ENCODE measurements around the gene AGXT2. TPM values are rescaled to one million over a fixed set of nuclear protein-coding genes. Genes with fewer than 3 reads are reported as not detected.

Gene AGXT2
- total RNA-seq, 1 experiment from 2014 or later = not detected

DNA sequence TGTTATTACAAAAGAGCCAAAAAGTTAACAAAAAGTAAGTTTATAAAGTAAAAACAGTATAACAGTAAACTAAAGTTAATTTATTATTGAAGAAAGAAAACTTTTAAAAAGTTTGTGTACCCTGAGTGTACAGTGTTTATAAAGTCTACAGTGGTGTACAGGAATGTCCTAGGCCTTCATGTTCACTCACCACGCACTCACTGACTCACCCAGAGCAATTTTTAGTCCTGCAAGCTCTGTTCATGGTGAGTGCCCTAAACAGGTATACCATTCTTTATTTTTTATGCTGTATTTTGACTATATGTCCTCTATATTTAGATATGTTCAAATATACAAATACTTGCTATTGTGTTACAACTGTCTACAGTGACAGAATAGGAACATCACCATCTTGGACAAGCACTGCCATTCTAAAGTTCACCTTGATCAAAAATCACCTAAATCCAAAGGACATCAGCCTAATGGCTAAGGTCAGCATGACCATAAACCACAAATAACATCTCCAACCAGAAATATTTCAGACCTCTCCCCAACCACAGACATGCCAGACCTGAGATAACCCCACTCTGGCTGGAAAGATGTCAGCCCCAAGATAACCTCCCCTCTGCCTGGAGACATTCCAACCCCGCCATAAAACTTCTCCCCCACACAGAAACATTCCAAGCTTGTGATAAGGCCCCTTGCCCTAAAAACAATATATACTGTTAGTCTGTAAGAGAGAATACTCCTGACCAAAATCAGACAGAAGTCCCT lies 56.1 kb downstream of the AGXT2 start:
- ChIA-PET CTCF (no interaction called here), POLR2A (no interaction called here)
- peaks cover 13% of the 10 kb centered on the region for H3K36me3 Mint-ChIP-seq
- H3K27me3 Mint-ChIP-seq (ENCODE audit: low read depth) = peaks cover 2% of the 10 kb centered on the region; the same call in 1 of the 2 replicates
- peaks cover 28% of the 10 kb centered on the region for H3K9me3 Mint-ChIP-seq
- TF ChIP-seq, protein P1, sequence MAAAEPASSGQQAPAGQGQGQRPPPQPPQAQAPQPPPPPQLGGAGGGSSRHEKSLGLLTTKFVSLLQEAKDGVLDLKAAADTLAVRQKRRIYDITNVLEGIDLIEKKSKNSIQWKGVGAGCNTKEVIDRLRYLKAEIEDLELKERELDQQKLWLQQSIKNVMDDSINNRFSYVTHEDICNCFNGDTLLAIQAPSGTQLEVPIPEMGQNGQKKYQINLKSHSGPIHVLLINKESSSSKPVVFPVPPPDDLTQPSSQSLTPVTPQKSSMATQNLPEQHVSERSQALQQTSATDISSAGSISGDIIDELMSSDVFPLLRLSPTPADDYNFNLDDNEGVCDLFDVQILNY (CRISPR knock-in tag; IDR thresholded peaks at IDR 0.05) = no peak
- TF ChIP-seq, protein P2, sequence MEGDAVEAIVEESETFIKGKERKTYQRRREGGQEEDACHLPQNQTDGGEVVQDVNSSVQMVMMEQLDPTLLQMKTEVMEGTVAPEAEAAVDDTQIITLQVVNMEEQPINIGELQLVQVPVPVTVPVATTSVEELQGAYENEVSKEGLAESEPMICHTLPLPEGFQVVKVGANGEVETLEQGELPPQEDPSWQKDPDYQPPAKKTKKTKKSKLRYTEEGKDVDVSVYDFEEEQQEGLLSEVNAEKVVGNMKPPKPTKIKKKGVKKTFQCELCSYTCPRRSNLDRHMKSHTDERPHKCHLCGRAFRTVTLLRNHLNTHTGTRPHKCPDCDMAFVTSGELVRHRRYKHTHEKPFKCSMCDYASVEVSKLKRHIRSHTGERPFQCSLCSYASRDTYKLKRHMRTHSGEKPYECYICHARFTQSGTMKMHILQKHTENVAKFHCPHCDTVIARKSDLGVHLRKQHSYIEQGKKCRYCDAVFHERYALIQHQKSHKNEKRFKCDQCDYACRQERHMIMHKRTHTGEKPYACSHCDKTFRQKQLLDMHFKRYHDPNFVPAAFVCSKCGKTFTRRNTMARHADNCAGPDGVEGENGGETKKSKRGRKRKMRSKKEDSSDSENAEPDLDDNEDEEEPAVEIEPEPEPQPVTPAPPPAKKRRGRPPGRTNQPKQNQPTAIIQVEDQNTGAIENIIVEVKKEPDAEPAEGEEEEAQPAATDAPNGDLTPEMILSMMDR (IDR thresholded peaks at IDR 0.05) = no peak
- no peak for TF ChIP-seq SMAD4 (CRISPR knock-in tag; IDR thresholded peaks at IDR 0.05)
- no peak for TF ChIP-seq NR2C2 (CRISPR knock-in tag; IDR thresholded peaks at IDR 0.05)
- TF ChIP-seq NR1H2 (CRISPR knock-in tag; IDR thresholded peaks at IDR 0.05) = no peak
- TF ChIP-seq NR3C1 (CRISPR knock-in tag; conservative IDR thresholded peaks at IDR 0.05; ENCODE audit: low read depth) = no peak
- TF ChIP-seq, protein P3, sequence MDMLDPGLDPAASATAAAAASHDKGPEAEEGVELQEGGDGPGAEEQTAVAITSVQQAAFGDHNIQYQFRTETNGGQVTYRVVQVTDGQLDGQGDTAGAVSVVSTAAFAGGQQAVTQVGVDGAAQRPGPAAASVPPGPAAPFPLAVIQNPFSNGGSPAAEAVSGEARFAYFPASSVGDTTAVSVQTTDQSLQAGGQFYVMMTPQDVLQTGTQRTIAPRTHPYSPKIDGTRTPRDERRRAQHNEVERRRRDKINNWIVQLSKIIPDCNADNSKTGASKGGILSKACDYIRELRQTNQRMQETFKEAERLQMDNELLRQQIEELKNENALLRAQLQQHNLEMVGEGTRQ (CRISPR knock-in tag; IDR thresholded peaks at IDR 0.05) = no peak
- TF ChIP-seq, protein P4, sequence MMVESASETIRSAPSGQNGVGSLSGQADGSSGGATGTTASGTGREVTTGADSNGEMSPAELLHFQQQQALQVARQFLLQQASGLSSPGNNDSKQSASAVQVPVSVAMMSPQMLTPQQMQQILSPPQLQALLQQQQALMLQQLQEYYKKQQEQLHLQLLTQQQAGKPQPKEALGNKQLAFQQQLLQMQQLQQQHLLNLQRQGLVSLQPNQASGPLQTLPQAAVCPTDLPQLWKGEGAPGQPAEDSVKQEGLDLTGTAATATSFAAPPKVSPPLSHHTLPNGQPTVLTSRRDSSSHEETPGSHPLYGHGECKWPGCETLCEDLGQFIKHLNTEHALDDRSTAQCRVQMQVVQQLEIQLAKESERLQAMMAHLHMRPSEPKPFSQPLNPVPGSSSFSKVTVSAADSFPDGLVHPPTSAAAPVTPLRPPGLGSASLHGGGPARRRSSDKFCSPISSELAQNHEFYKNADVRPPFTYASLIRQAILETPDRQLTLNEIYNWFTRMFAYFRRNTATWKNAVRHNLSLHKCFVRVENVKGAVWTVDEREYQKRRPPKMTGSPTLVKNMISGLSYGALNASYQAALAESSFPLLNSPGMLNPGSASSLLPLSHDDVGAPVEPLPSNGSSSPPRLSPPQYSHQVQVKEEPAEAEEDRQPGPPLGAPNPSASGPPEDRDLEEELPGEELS (CRISPR knock-in tag; IDR thresholded peaks at IDR 0.05) = no peak
- TF ChIP-seq, protein P5, sequence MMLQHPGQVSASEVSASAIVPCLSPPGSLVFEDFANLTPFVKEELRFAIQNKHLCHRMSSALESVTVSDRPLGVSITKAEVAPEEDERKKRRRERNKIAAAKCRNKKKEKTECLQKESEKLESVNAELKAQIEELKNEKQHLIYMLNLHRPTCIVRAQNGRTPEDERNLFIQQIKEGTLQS (CRISPR knock-in tag; conservative IDR thresholded peaks at IDR 0.05) = no peak
- no peak for TF ChIP-seq TCF7 (CRISPR knock-in tag; IDR thresholded peaks at IDR 0.05; ENCODE audit: low read depth)
- TF ChIP-seq, protein P6, sequence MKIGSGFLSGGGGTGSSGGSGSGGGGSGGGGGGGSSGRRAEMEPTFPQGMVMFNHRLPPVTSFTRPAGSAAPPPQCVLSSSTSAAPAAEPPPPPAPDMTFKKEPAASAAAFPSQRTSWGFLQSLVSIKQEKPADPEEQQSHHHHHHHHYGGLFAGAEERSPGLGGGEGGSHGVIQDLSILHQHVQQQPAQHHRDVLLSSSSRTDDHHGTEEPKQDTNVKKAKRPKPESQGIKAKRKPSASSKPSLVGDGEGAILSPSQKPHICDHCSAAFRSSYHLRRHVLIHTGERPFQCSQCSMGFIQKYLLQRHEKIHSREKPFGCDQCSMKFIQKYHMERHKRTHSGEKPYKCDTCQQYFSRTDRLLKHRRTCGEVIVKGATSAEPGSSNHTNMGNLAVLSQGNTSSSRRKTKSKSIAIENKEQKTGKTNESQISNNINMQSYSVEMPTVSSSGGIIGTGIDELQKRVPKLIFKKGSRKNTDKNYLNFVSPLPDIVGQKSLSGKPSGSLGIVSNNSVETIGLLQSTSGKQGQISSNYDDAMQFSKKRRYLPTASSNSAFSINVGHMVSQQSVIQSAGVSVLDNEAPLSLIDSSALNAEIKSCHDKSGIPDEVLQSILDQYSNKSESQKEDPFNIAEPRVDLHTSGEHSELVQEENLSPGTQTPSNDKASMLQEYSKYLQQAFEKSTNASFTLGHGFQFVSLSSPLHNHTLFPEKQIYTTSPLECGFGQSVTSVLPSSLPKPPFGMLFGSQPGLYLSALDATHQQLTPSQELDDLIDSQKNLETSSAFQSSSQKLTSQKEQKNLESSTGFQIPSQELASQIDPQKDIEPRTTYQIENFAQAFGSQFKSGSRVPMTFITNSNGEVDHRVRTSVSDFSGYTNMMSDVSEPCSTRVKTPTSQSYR (CRISPR knock-in tag; IDR thresholded peaks at IDR 0.05) = no peak
- H3K4me1 Mint-ChIP-seq = peaks cover 8% of the 10 kb centered on the region
- ATAC-seq = no peak
- no peak overlapping the region for H3K4me3 Mint-ChIP-seq
- H3K27ac Mint-ChIP-seq = no peak overlapping the region
- DNase-seq (ENCODE audit: low spot score) = no peak

DNA sequence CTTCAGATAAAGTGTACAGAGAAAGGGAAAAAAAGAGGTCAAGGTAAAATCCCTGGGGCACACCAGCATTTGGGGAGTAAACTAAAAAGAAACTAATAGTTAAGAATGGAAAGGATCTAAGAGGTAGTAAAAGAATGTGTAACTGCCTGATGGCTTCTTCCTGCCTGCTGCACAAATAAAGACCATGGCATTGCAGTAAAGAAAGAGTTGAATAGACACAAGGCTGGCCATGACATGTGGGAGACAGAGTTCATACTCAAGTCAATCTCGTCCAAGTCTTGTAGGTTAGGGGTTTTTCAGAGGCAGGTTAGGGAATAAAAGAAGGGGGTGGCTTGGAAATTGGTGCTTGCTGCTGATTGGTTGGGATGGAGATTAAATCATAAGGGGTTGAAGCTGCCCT lies 60.8 kb downstream of the AGXT2 start:
- ChIA-PET POLR2A (no interaction called here), CTCF (no interaction called here)
- Mint-ChIP-seq H3K9me3 (peaks cover 55% of the 10 kb centered on the region), H3K4me3 (no peak overlapping the region), H3K4me1 (peaks cover 8% of the 10 kb centered on the region), H3K27me3 (ENCODE audit: low read depth) (peaks cover 2% of the 10 kb centered on the region; the same call in 1 of the 2 replicates), H3K36me3 (peaks cover 39% of the 10 kb centered on the region), H3K27ac (no peak overlapping the region; the same call in 1 of the 2 replicates)
- ATAC-seq (no peak), DNase-seq (ENCODE audit: low spot score) (no peak)
- TF ChIP-seq, protein P3 (CRISPR knock-in tag; IDR thresholded peaks at IDR 0.05) = no peak
- TF ChIP-seq SMAD4 (CRISPR knock-in tag; IDR thresholded peaks at IDR 0.05) (no peak), RELA (CRISPR knock-in tag; IDR thresholded peaks at IDR 0.05; ENCODE audit: borderline replicate concordance) (no peak), TEAD1 (CRISPR knock-in tag; IDR thresholded peaks at IDR 0.05) (no peak), ZNF396 (CRISPR knock-in tag; IDR thresholded peaks at IDR 0.05; ENCODE audit: borderline replicate concordance) (no peak), TEAD4 (CRISPR knock-in tag; IDR thresholded peaks at IDR 0.05) (no peak), ZNF416 (CRISPR knock-in tag; IDR thresholded peaks at IDR 0.05) (no peak), ZNF423 (CRISPR knock-in tag; IDR thresholded peaks at IDR 0.05) (no peak)
- TF ChIP-seq, protein P7, sequence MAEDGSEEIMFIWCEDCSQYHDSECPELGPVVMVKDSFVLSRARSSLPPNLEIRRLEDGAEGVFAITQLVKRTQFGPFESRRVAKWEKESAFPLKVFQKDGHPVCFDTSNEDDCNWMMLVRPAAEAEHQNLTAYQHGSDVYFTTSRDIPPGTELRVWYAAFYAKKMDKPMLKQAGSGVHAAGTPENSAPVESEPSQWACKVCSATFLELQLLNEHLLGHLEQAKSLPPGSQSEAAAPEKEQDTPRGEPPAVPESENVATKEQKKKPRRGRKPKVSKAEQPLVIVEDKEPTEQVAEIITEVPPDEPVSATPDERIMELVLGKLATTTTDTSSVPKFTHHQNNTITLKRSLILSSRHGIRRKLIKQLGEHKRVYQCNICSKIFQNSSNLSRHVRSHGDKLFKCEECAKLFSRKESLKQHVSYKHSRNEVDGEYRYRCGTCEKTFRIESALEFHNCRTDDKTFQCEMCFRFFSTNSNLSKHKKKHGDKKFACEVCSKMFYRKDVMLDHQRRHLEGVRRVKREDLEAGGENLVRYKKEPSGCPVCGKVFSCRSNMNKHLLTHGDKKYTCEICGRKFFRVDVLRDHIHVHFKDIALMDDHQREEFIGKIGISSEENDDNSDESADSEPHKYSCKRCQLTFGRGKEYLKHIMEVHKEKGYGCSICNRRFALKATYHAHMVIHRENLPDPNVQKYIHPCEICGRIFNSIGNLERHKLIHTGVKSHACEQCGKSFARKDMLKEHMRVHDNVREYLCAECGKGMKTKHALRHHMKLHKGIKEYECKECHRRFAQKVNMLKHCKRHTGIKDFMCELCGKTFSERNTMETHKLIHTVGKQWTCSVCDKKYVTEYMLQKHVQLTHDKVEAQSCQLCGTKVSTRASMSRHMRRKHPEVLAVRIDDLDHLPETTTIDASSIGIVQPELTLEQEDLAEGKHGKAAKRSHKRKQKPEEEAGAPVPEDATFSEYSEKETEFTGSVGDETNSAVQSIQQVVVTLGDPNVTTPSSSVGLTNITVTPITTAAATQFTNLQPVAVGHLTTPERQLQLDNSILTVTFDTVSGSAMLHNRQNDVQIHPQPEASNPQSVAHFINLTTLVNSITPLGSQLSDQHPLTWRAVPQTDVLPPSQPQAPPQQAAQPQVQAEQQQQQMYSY (CRISPR knock-in tag; IDR thresholded peaks at IDR 0.05) = no peak
- TF ChIP-seq, protein P8, sequence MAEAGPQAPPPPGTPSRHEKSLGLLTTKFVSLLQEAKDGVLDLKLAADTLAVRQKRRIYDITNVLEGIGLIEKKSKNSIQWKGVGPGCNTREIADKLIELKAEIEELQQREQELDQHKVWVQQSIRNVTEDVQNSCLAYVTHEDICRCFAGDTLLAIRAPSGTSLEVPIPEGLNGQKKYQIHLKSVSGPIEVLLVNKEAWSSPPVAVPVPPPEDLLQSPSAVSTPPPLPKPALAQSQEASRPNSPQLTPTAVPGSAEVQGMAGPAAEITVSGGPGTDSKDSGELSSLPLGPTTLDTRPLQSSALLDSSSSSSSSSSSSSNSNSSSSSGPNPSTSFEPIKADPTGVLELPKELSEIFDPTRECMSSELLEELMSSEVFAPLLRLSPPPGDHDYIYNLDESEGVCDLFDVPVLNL (CRISPR knock-in tag; IDR thresholded peaks at IDR 0.05; ENCODE audit: borderline replicate concordance, low read depth) = no peak

Measured in WTC11 (cell line).